GM21576 (cell line): ENCODE results near the gene IFRD1.

ENCODE experiments used
- ATAC-seq: cut with Tn5 transposase; IDR thresholded peaks from one replicate; pipeline ENCODE4 v1.9.1; 2021; ENCODE audit warnings: mild to moderate bottlenecking, moderate library complexity; ENCODE audit not compliant: unreplicated experiment

IFRD1 gene

DNA sequence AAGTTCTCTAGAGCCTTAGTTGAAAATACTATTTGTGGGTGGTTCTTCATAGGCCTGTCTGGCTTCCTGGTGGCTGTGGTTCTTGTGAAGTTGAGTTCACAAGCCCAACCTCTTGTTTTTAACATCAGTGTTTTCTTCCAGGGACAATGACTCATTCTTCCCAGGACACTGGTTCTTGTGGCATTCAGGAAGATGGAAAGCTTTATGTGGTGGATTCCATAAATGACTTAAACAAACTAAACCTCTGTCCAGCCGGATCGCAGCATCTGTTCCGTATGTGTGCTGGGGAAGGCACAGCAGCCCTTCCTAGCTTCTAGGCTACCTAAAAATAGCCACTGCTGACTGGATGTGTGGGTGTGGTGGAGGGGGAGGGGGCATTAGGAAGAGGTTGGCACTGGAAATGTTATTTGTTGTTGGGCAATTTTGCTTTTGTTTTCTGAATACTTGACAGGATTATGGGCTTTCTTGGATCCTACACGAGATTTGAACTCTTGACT is 34.5 kb downstream of the IFRD1 start:
- no peak for ATAC-seq

DNA sequence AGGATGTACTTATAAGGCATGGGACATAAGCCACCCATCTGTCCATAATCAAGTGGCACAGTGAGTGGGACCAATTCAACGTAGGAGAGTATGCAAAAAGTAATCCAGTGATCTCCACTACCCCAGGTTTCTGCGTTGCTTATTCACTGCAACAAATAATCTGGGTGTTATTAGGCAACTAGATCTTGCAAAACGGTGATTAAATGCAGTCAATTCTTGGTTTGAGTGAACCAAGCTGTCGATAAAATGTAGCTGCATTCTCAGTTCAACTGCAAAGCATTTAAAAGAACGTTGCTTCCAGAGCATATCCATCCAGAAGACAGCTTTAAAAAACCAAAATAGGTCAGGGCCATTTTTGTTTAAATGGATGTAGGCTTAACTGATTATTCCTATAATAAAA is 35.5 kb downstream of the IFRD1 start:
- no peak for ATAC-seq

DNA sequence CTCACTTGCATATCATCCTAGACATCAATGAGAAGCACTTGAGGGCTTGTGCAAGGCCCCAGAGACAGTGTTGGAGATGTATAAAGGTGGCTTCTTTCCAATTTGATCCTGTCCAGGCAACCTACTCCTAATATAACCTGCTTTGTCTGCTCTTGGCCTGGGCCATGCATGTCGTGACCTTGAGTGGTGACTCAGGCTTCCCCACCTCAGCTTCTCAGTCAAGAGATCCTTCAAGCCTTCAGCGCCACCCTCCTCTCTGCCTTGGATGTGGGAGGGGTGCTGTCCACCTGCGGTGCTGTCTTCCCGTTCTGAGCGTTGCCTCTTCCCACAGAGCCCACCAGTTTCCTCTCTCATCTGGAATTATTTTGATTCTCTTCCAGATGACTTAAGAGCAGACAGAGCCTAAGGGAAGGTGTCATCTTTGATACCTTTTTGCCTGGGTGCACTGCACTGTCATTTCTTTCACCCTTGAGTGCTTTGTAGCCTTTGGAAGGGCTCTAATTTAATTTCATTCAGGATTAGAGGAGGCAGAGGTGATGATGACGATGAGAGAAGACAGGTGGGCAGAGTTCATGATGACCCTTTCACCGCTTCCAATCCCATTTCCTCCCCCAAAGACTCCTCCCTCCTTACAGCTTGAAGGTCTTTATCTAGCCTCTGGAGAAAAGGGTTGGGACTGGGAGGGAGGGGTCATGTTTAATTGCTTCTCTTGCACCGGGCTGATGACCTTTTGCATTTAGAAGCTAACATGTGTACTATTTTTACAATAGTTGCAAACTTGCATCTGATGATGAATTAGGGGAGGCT is 37.4 kb downstream of the IFRD1 start:
- ATAC-seq: no peak

DNA sequence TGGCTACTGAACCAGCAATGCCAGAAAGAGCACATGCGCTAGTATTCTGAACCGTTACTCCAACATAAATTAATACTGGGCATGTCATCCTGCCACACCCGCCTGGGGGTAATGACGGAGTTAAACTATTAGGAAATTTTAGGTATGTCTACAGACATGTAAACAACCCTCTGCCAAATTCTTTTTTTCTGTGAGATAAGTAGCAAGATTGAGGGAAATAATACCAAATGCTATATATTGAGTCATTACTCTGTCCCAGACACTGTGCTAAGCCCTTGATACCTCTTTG is 37.9 kb downstream of the IFRD1 start:
- no peak for ATAC-seq

DNA sequence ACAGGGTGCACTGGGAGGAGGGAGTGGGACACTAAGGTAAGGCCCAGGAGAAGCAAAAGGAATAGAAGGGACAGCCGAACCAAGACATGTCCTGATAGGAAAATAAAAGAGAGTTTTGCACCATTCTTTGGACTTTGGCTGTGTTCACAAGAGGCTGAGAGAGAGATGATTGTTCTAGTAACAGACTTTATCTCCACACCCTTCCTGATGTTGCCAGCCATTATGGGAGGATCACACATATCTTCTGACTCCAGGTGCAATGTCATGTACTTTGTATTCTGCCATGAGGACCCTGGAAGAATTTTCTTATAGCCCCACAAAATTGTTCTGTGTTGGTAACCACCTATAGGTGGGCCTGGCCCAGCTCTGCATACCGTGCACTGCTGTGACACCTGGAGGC is 41.9 kb downstream of the IFRD1 start:
- no peak for ATAC-seq

DNA sequence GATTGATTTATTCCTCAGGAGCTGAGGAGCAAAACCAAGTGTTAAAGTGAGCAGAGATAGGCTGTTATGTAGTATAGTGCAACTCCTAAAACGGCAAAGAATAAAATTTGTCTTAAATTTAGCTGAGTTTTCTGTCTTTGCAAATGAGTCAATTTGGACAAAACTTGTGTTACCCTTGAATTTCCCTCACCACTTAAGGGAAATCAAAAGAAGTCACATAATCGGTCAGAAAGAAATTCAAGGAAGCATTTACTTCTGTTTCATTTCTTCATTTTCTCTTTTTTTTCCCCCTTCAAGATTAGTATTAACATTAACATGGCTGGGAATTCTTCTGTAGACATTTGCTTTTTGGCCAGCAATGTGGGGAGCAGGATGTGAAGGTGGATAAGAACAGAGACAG is 44.4 kb downstream of the IFRD1 start:
- ATAC-seq: no peak

DNA sequence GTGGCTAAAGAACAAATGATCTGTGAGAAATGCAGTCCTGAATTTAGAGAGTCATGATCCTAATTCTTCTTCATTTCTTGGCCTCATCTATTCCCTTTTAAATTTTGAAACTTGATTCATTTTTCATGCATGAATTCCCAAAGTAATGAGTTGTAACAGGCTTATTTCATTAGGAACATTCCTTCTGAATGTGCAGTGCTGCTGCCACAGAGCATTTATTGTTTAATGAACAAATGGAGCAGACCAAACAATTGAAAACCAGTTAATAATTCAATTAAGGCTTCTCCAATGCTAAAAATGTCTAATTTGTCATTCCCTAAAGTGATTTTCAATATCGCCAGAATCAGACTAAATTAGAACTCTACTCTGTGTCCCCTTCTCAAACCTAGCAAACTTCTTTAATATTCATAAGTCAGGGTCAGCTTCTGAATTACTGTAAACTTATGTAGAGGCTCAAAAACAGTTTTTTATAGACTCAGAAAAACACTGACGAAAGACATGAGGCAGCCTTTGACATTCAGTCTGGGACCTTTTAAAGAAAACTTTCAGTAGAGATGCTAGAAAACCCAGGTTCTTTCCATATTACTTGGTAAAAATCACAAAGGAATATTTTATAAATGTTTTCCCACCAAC is 45.0 kb downstream of the IFRD1 start:
- no peak for ATAC-seq

DNA sequence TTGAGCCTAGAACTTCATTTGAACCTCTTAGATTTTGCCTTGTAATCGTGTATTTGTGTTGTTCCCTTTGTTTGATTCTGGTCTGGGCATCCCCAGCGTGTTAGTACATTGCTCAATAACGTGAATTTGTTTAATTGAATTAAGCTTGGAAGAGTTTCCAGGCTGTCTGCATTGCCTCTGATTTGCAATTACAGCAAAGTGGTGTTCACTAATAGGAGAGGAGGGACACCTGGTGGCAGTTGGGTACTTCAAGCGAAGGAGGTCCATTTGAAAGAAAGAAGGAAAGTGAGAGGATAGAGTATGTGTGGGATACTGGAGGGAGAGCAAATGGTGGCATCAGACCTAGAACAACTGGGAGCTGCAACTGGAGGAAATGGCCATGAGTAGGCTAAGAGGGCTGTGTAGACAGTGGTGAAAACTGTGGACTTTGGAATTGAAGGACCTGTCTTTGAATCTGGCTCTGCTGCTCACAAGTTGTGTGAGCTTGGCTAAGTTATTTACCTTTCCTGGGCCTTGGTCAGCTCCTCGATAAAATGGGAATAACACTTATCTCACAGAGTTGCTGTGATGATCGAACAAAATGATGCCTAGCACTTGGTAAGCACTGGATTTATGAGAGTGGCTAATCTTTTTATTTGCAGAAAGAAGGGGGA is 45.7 kb downstream of the IFRD1 start:
- no peak for ATAC-seq

DNA sequence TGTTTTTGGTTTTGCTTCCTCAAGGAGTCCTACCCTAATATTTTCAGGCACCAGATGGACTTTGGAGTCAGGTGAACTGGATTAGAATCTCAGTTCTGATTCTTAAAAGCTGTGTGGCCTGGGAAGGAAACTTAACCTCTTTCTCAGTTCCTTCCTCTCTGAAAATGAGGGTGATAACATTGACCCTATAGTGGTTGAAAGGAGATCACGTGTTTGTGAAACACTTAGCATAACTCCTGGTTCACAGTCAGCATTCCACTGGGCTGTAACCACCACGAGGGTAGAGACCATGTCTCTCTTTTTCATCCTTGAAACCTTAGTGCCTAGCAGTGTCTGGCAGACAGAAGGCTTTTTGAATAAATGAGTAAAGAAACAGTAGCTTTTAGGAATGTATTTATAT is 47.2 kb downstream of the IFRD1 start:
- ATAC-seq: peak; percentile 73

DNA sequence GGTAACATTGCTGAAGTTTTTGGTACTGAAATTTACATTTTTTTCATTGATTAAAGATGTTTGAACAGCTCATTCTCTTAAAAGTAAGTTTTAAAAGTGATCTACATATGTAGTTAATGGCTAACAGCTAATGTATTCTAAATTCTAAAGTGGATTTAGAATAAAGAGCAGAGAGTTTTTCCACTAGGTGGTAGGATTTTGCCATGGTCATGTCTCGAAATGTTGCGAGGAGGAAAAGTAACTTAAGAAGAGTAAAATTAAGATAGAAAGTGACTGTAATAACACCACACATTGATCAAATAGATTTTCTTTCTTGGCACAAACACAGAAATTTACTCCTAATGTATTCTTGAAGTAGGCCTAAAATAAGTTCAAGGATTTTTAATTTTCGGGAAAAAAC is 50.4 kb downstream of the IFRD1 start:
- ATAC-seq: no peak

DNA sequence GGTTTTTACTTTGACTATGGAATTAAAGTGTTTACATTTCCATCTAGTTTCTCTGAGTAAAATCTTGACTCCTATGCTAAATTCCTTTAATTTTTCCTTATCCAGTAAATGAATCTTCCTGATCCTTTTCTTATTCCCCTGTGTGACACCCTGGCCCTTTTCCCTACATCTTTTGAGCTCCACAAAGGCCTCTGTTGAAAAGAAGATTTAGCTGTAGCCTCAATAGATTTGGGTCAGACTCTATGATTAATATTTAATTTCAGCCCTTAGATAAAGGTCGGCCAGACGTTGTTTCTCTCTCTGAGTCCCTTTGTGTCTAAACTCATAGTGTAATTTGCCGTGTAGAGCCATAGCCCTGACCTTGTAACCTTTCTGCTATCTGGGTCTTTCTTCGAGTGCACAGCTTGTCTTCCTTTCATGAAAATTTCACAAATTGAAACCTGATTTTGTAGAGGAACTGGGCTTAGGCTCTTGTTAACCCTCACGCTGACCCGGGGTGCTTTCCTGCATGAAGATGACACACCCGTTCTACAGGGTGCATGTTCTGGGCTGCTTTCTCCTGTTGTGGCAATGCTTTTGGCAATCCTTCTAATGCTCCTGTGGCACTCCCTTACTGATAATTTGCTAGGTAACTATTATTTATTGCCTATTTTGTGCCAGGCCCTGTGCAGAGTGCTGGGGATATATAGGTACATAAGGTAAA is 51.7 kb downstream of the IFRD1 start:
- ATAC-seq: no peak

DNA sequence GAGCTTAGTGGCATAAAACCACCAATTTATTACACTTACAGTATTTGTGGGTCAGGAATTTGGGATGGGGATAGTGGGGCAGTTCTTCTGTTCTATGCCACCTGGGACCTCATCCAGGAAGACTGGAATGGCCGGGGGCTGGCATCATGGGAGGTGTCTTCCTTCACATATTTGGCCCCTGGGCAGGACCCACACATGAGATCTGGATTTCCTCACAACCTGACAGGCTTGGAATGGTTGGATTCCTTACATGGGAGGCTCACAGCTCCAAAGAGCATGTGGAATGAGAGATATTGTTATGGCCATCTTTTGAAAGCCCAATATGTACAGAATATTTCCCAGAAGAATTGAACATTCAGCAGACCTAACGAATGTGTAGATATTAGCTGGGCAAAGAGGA is 52.4 kb downstream of the IFRD1 start:
- no peak for ATAC-seq

DNA sequence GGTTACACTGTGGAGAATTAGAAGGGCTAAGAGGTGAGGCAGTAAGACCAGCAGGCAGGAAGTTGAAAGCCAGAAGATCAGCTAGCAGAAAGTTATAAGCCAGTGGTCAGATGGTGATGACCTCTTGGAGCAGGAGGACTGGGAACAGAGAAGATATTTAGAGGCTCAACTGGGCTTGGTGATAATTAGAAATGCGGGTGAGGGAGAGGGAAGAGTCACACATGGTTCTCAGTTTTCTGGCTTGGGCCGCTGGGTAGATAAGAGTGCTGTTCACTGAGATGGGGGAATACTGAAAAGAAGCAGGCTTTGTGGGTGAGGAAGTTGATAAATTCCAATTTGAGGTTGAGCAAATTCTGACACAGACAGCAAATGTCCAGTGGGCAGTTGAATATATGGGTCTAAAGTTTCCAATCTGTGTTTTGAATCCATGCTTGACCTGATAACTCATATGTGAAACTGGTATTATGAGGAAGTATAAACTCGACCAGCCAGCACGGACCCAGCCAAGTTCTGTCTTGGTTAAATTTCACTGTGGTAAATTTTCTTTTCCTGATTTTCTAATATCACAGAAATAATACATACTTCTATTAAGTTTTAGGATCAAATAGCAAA is 53.2 kb downstream of the IFRD1 start:
- ATAC-seq: no peak

DNA sequence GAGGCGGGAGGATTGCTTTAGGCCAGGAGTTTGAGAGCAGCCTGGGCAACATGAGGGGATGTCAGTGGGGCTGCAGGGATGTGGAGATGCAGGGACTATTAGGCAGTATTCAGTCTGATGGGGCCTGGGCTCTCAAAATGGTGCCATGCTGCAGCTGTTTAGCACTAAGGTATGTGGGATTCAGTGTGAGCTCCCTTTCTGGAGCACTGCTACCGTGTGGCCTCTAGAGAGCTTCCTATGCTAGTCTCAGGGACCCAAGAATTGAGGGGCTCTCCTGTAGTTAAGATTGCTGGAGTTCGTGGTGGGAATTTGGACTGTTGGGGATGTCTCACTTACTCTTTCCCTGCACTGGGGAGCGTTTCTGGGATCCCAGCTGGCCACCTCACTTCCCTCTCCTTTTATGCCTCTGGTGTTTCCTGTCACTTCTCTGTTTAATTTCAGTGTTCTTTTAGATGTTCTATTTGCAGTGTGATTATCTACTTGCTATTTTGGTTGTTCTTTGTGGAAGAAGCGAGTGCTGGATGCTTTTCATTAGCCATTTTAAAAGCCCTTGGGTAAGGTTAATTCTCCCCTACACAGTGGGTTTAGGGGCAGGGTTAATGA is 53.9 kb downstream of the IFRD1 start:
- ATAC-seq: no peak

DNA sequence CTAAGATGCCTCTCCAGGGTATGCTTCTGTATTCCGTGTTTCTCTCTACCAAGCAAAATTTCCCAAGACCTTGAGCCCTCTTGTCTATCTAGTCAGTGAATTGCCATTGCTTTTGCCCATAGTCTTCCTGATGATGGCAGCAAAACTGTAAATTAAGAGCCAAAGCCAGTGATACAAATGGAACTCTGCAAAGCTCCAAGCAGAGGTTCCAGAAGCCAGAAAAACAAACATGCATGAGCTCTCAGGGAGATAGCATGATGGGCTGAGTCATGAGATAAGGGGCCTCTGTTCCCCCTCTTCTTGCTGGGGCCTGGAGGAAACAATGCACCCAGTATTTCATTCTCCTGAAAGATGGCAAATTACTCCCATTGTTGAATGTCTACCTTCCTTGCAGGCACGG is 55.2 kb downstream of the IFRD1 start:
- no peak for ATAC-seq

DNA sequence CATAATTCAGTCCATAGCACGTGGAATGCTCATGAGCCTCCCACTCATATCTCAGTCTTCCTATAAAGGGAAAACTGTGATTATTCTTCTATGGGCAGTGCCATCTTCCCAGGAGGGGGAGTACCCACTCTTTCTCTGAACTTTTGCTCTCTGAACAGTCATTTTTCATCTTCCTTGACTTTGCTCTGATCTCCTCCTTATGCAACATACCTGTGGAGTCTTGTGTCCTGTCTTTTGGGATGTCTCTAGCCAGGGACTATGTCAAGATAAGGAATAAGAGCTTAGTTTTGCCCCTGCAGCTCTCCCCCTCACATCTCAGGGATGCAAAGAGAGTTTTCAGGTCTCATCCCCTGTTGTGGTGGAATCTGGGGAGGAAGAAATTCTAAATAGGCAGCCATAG is 58.1 kb downstream of the IFRD1 start:
- ATAC-seq: no peak

DNA sequence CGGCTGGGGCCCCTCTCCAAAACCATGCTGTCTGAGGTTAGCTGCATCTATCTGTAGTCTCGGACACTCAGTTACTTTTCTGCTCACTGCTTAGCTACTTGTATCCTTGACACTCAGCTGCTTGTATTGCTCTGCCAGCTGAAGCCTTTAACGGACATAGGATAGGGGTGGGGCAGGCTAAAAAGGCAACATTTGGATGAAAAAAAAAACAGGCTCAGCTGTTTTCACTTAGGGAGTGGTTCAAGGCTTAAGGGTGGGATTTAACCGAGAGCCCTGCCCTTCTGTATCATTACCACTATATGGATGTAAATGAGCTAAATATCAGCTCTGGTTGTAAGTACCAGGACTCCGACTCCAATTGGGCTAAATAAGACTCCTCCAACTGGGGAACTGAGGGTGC is 59.1 kb downstream of the IFRD1 start:
- ATAC-seq: no peak

DNA sequence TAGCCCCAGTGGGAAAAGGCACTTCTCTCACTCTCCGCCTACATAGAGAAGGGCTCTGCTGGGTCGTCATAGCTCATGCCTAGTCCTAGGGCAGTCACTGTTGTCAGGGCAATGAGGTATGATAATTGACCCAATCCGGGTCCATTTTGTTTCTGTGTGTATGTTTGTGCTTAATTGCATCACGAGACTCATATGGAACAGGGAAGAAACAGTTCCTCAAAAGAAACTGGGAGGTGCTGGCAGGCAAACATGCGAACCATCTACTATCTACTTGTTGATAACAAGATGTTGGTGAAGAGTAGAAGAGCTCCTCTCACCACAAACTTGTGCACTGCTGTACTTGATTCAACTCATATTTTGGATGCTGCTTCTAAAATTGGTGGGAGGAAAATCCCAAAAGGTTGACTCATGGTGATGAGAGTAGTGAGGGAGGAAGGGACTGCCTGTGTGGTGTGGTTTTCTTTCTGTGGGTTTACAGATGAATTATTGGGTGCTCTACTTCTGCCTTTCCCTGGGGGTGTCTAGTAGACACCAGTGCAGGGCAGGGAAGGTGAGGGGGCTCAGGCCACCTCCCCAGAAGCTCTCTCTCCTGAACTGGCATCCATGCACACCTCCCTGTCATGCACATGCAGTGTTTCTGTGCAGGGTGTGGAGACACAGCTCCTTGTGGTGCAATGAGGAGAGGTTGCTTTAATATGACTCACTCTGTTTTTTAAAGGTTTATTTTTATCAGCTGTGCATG is 59.9 kb downstream of the IFRD1 start:
- ATAC-seq: peak; percentile 54

DNA sequence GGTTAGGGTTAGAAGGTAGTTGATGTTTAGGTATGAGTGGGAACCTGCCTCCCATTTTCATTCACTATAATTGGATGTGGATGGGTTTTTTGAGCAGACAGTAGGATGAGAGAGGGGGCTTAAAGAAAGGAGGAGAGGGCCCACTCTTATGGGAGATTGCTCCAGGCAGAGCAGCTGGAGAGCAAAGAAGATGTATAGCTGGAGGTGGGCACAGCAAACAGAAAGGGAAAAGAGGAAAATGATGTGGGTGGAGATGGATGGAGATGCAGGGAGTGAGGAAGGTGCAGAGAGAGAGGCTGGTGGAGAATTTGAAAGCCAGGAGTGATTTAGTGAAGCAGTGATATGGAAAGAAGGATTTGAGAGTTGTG is 60.5 kb downstream of the IFRD1 start:
- ATAC-seq: no peak
